NCI-H2029 treated with DMSO at 0.1 percent for 48 hours (cell line): Measurements from ENCODE around the gene OCIAD2.
"Not testable (repeated sequence)": the region's sequence is repeated elsewhere in the genome, so short reads cannot be mapped to it uniquely, and the experiment has no call there.

ENCODE experiments used
- DNase-seq: peaks from one replicate; lab custom pipeline; 2025; lab: John Stamatoyannopoulos, UW

OCIAD2 gene

GRCh38 chr4:48854395-48854683 is 52.2 kb downstream of the OCIAD2 start:
- DNase-seq = no peak

GRCh38 chr4:48853604-48854394 is 52.8 kb downstream of the OCIAD2 start:
- DNase-seq = no peak

GRCh38 chr4:48851651-48852050 is 54.9 kb downstream of the OCIAD2 start:
- no peak for DNase-seq

- not testable (repeated sequence) for DNase-seq
Observed at GRCh38 chr4:48848799-48849198, 57.8 kb downstream of the OCIAD2 start.

GRCh38 chr4:48844843-48845242 is 61.7 kb downstream of the OCIAD2 start:
- DNase-seq = no peak

- DNase-seq = no peak
Observed at GRCh38 chr4:48841045-48841827, 65.3 kb downstream of the OCIAD2 start.

GRCh38 chr4:48836658-48837057 is 69.9 kb downstream of the OCIAD2 start:
- DNase-seq = no peak
